Hematopoietic multipotent progenitor cell treated with erythropoietin and hydrocortisone succinate and interleukin-3 and kit ligand, for 4 days (in vitro differentiated cells): ENCODE measurements around the gene GNG12.

Source experiments
- DNase-seq: peaks from one replicate; pipeline ENCODE4 v3.0.0-alpha.2; 2015

The GNG12 gene

GRCh38 chr1:67696708-67697107 lies 136.6 kb downstream of the GNG12 start:
- DNase-seq, result peak; percentile 56

- DNase-seq, result no peak
Observed at GRCh38 chr1:67695963-67696362, 137.3 kb downstream of the GNG12 start.

- no peak for DNase-seq
Observed at GRCh38 chr1:67691712-67692111, 141.6 kb downstream of the GNG12 start.

- no peak for DNase-seq
Observed at GRCh38 chr1:67690411-67690810, 142.9 kb downstream of the GNG12 start.

- DNase-seq, result no peak
Observed at GRCh38 chr1:67690018-67690363, 143.3 kb downstream of the GNG12 start.

- DNase-seq, result no peak
Observed at GRCh38 chr1:67689267-67690017, 143.8 kb downstream of the GNG12 start.

GRCh38 chr1:67688526-67689219 lies 144.6 kb downstream of the GNG12 start:
- DNase-seq, result peak; percentile 90

- peak; percentile 73 for DNase-seq
Observed at GRCh38 chr1:67687649-67688048, 145.6 kb downstream of the GNG12 start.

GRCh38 chr1:67687198-67687545 lies 146.1 kb downstream of the GNG12 start:
- no peak for DNase-seq

- peak; percentile 91 for DNase-seq
Observed at GRCh38 chr1:67686267-67687197, 146.7 kb downstream of the GNG12 start.

GRCh38 chr1:67685558-67686266 lies 147.6 kb downstream of the GNG12 start:
- peak; percentile 74 for DNase-seq

GRCh38 chr1:67685067-67685557 lies 148.2 kb downstream of the GNG12 start, which contains the start of gene GADD45A:
GADD45A (plus strand) TSS chr1:67685201; CDS start chr1:67685495, 294 bp downstream.
- DNase-seq, result peak; percentile 100

- no peak for DNase-seq
Observed at GRCh38 chr1:67684526-67685066, 148.7 kb downstream of the GNG12 start.

- DNase-seq, result no peak
Observed at GRCh38 chr1:67683766-67684525, 149.3 kb downstream of the GNG12 start.

- no peak for DNase-seq
Observed at GRCh38 chr1:67683316-67683715, 150.0 kb downstream of the GNG12 start.

GRCh38 chr1:67682659-67683197 lies 150.5 kb downstream of the GNG12 start:
- DNase-seq, result no peak

GRCh38 chr1:67680486-67680885 lies 152.8 kb downstream of the GNG12 start:
- DNase-seq, result no peak

- no peak for DNase-seq
Observed at GRCh38 chr1:67679691-67680090, 153.6 kb downstream of the GNG12 start.

- no peak for DNase-seq
Observed at GRCh38 chr1:67677930-67678329, 155.3 kb downstream of the GNG12 start.

- DNase-seq, result no peak
Observed at GRCh38 chr1:67677408-67677807, 155.9 kb downstream of the GNG12 start.

- no peak for DNase-seq
Observed at GRCh38 chr1:67676946-67677345, 156.3 kb downstream of the GNG12 start.
